ENCODE results near the gene IL17RD. TPM values are rescaled to one million over a fixed set of nuclear protein-coding genes. Genes with fewer than 3 reads are reported as not detected.

The IL17RD gene
- total RNA-seq, 1 donor from 2014 or later, result 3.4 TPM

DNA sequence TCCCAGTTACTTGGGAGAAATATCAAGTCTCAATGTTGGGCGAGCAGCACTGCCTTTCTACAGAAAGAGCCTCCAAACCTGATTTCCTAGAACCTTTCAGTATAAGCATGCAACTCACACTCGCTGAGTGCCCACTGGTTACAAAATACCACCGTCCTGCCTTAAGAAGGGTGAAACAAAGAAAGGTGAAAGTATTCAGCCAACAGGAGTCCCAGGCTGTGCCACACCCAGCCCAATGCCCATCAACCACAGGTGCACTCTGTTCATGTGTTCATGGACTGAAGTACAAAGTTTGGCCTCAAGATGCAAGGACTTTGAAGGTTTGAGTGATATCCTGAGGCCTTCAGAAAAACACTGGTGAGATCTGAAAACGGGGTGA lies 34.0 kb downstream of the IL17RD start:
- Histone ChIP-seq H3K27ac (no peak overlapping the region), H3K4me3 (no peak overlapping the region), H3K36me3 (no peaks in the 10 kb centered on the region), H3K4me1 (no peaks in the 10 kb centered on the region), H3K27me3 (no peaks in the 10 kb centered on the region), H3K9me3 (no peaks in the 10 kb centered on the region)
- TF ChIP-seq, protein P1, sequence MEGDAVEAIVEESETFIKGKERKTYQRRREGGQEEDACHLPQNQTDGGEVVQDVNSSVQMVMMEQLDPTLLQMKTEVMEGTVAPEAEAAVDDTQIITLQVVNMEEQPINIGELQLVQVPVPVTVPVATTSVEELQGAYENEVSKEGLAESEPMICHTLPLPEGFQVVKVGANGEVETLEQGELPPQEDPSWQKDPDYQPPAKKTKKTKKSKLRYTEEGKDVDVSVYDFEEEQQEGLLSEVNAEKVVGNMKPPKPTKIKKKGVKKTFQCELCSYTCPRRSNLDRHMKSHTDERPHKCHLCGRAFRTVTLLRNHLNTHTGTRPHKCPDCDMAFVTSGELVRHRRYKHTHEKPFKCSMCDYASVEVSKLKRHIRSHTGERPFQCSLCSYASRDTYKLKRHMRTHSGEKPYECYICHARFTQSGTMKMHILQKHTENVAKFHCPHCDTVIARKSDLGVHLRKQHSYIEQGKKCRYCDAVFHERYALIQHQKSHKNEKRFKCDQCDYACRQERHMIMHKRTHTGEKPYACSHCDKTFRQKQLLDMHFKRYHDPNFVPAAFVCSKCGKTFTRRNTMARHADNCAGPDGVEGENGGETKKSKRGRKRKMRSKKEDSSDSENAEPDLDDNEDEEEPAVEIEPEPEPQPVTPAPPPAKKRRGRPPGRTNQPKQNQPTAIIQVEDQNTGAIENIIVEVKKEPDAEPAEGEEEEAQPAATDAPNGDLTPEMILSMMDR (IDR thresholded peaks at IDR 0.05), result no peak
- intact Hi-C loops (cut with DNase I), result no loop called here
- no peak for DNase-seq (ENCODE audit: low spot score in 2 of 2)

DNA sequence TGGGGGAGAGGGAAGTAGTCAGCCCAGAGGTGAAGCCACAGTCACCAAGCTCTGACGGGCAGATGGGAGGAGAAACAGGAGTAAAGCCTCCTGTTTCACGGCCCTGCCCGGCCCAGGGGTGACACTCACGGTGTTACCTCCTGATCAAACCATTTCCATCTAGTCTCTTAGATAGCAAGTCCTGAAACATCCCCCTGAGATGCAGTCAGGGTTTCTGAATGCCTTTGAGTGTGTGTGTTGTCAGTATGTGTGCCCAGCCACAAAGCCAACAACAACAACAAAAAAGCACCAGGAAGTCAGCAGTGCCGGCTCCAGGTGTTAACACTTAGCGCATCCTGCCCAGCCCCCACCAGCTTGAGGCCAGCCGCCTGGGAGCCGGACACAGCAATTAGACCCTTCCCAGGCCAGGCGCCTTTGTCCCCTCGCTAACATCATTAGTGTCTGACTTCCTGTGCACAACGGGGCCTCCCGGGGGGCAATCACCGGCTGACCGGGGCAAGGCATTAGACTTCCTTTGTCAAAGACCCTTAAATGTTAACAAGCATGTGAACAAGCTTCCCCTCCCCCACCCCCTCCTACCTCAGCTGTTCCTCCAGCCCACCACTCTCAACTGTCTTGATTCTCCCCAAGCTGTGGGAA lies 34.5 kb downstream of the IL17RD start:
- TF ChIP-seq, protein P1 (IDR thresholded peaks at IDR 0.05), result no peak
- no peak for DNase-seq (ENCODE audit: low spot score in 2 of 2)
- intact Hi-C loops (cut with DNase I), result no loop called here
- Histone ChIP-seq H3K4me3 (no peak overlapping the region), H3K9me3 (no peaks in the 10 kb centered on the region), H3K4me1 (no peaks in the 10 kb centered on the region), H3K27ac (no peak overlapping the region), H3K36me3 (no peaks in the 10 kb centered on the region), H3K27me3 (no peaks in the 10 kb centered on the region)

DNA sequence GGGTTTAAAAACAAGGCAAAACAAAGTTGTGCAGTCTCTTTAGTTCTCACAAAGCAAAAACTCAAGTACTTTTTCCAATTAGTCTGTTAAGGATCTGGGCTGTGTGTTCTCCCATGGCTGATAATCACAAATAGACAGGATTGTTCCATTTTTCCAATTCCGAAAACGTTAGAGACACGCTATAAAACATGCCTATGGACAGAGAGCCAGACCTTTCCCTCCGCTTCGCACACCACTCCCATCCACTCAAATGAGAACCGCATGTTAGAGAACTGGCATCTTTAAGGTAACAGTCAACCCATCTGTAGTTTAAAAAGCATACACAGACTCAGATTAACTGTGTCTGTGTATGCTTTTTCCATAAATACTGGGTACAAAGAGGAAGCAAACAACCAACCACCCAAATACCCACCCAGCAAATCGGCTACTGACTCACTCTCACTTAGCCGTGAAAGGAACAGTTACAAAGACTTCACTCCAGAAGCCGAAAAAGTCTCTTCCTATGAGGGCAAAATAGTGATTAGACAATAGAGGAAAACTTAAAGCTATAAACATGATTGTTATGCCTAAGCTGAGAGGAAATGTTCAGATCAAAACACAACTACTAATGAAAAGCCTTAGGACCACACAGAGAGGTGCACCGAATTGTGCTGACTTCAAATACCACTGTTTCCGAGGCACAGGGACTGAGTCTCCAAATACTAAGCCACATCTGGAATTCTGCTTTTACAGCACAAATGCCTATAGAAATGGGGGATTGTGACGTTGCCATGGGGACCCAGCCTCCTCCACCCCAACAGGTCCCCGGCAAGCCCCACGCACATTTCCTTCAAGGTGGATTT lies 36.1 kb downstream of the IL17RD start:
- H3K27ac ChIP-seq, result no peak overlapping the region
- H3K27me3 ChIP-seq, result no peaks in the 10 kb centered on the region
- intact Hi-C loops (cut with DNase I), result no loop called here
- no peak for DNase-seq (ENCODE audit: low spot score in 2 of 2)
- H3K4me3 ChIP-seq, result no peak overlapping the region
- H3K9me3 ChIP-seq, result no peaks in the 10 kb centered on the region
- TF ChIP-seq, protein P1 (IDR thresholded peaks at IDR 0.05), result no peak
- no peaks in the 10 kb centered on the region for H3K4me1 ChIP-seq
- no peaks in the 10 kb centered on the region for H3K36me3 ChIP-seq

DNA sequence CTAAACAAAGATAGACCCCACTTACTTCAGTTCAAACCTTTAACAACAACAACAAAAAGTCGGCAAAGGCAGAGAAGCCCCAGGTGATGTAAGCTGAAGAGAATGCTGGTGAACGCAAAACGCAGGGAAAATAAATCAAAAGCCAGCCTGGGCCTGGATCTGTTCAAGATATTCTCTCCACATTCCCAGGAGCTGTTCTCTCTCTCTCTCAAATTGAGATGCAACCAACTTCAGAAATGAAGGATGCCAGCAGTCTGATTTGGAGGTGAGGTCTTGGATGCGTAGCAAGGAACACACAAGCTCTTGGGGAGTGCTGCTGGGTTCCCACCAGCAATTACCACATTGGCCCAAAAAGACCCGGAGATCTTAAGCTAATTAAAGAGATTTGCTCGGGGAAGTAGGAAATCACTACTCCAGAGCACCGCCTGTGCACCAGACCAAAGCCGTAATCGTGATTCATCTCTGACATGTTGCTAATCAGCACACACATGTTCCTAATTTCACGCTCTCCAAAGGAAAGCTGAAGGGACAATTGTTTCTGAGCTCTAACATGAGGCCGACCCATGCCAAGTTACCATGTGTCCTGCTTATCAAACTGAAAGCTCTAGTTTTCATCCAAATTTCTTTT lies 37.1 kb downstream of the IL17RD start:
- TF ChIP-seq, protein P1 (IDR thresholded peaks at IDR 0.05), result no peak
- H3K4me3 ChIP-seq, result no peak overlapping the region
- H3K27me3 ChIP-seq, result no peaks in the 10 kb centered on the region
- H3K9me3 ChIP-seq, result no peaks in the 10 kb centered on the region
- intact Hi-C loops (cut with DNase I), result no loop called here
- no peak for DNase-seq (ENCODE audit: low spot score in 2 of 2)
- H3K36me3 ChIP-seq, result no peaks in the 10 kb centered on the region
- no peaks in the 10 kb centered on the region for H3K4me1 ChIP-seq
- peak overlapping the region in 1 of 2 donors; percentile 6 for H3K27ac ChIP-seq

DNA sequence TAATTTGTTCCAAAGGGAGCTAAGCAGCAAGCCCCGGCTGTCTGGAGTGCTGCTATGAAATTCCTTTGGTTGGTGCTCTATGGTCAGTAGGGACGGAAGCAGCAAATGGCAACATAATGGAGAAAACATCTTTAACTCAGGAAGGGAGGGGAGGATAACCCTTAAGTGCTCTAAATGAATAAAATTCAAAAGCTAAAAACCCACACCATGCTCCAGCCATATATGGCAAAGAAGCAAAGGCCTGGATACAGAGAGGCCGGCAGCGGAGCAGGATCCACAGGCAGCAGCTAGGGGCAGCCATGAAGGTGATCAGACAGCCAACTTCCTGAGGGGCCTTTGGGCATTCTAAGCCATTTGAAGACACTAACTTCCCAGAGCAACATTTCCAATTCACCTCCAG lies 38.9 kb downstream of the IL17RD start:
- Histone ChIP-seq H3K9me3 (no peaks in the 10 kb centered on the region), H3K27me3 (no peaks in the 10 kb centered on the region), H3K27ac (no peak overlapping the region), H3K36me3 (no peaks in the 10 kb centered on the region), H3K4me3 (no peak overlapping the region), H3K4me1 (no peaks in the 10 kb centered on the region)
- intact Hi-C loops (cut with DNase I), result no loop called here
- no peak for DNase-seq (ENCODE audit: low spot score in 2 of 2)
- TF ChIP-seq, protein P1 (IDR thresholded peaks at IDR 0.05), result no peak

All from ascending aorta (tissue), 2 donors.